HG02571 (cell line): ENCODE data around the gene MSI2.

ENCODE experiments used
- ATAC-seq: cut with Tn5 transposase; IDR thresholded peaks from one replicate; pipeline ENCODE4 v1.9.1; 2021; ENCODE audit warnings: mild to moderate bottlenecking, moderate library complexity; ENCODE audit not compliant: unreplicated experiment

Gene MSI2

DNA sequence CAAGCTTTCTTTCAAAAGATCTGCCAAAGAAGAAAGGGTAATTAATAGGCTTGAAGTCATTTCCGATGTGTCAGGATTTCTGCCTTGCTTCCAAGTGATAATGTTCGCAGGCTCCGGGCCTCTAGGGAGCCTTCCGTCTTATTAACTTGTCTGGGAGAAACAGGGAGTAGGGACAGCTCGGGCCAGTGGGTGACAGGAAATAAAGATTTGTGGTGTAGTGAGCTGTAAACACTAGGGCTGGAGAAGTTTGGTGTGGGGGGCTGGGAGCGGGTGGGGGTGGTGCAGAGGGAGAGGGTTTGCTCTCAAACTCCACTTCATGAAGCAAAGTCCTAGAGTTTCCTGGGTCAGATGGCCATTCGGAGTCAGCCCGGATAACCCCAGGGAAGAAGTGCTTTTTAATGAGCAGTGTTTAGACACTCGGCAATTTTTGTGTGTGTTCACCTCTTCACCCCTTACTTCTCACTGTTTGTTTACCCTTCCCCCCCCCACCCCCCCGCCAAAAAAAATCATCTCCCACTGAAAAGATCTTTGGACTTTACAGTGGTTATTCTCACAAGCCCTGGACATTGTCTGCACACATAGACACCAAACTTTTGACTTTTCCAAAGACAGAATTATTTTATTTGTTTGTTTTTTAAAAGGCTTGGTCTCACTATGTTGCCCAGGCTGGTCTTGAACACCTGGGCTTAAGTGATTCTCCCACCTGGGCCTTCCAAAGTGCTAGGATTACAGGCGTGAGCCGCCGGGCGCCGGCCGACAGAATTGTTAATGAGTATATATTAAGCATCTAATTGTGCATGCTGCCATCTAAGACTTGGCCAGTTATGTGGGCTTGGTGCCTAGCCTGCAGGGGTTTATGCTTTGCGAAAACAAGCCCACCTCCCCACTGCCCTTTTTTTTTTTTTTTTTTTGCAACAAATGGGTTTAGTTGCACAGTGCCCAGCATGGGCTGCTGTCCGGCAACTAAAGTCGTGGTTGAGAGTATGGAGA is 292.4 kb downstream of the MSI2 start:
- no peak for ATAC-seq

DNA sequence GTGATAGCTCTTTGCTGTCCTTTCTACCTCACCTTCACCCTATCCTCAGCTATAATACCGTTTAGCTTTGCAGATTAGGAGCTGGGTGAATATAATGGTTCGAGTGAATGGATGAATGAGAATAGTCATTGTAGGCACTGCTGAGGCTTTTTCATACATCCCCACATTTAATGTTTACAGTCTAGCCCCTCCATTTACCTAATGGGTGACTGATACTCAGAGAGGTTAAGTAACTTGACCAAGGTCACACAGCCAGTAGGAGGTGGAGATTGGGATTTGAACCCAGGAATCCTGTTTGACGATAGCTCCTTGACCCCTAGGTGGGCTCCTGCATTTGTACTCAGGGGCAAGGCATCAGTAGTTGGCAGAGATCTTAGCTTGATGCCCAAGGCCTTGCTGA is 293.1 kb downstream of the MSI2 start:
- ATAC-seq = no peak

DNA sequence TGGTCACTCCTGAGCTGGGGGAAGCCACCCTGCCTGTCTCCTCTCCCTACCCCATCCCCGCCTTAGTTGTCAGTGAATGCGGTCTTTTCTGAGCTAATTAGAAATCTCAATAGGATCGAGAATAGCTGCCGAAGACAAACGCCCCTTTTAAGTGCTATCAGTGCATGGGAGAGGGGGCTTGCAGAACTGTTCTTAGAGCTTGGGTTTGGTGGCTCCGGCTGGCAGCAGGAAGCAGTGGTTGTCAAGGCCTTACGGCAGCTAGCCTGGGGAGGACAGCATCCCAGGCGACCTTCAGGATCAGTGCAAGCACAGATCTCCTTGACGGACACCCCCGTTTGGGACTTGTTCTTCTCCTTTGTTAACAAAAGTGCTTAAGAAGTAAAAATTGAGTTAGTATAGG is 293.7 kb downstream of the MSI2 start:
- no peak for ATAC-seq

GRCh38 chr17:57550668-57551315 is 294.5 kb downstream of the MSI2 start:
- ATAC-seq = no peak

GRCh38 chr17:57551321-57552079 is 295.2 kb downstream of the MSI2 start:
- ATAC-seq = no peak

DNA sequence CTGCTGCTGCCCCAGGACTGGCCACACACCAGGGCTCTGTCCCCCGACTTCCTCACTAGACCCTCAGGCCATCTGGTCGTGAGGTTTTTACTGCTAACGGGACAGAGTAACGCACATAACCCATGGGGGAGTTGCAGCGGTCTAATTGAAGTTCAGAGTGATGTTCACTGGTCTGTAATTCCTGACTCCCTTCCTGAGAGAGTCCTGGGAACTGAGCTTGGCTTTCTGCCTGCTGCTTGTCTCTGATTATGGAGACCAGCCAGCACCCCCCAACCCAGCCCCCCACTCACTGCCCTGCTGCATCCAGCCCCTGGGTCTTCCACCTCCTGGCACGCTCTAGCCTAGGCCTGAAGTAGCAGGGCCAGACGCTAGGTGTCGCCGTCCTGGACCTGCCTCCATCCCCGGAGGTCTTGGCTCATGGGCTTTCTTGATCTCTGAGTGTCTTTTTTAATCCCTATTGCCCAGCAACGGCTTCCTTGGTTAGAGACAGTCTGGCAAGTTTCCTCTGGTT is 295.8 kb downstream of the MSI2 start:
- no peak for ATAC-seq

GRCh38 chr17:57553526-57553925 is 297.2 kb downstream of the MSI2 start:
- ATAC-seq = no peak

GRCh38 chr17:57553991-57554825 is 297.9 kb downstream of the MSI2 start:
- no peak for ATAC-seq

DNA sequence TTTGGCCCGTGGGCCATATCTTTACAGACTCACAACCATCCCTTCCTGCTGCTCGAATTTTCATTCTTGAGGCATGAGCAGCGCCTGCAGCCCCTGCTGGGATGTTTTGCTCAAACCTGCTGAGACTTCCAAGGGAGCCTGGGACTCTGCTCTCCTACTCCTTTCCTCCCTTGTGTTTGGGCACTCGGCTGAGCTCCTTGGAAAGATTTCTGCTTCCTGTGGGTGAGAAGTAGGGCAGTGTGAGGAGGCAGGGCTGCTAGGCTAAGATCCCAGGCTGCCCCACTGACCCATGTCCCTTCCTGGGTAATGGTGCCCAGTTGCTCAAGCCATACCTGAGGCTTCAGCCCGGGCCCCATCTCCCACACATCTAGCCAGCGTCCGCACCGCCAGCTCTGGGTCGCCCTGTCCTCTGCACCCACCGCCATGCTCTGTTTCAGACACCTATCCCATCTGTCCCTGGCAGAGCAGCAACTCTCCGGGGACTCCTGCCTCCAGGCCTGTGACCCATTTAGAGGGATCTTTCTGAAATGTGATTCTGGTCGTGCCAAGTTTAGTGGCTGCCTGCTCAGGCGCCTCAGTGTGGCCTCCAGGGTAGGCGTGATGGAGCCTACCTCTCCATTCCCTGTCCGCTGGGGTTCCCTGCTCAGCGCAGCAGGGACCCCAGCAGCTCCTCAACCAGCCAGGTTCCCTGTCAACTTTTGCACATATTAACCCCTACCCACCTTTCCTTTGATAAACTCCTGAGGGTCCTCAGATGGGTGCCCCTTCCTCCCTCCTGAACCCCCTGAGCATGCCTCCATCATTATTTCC is 298.7 kb downstream of the MSI2 start:
- ATAC-seq = no peak

DNA sequence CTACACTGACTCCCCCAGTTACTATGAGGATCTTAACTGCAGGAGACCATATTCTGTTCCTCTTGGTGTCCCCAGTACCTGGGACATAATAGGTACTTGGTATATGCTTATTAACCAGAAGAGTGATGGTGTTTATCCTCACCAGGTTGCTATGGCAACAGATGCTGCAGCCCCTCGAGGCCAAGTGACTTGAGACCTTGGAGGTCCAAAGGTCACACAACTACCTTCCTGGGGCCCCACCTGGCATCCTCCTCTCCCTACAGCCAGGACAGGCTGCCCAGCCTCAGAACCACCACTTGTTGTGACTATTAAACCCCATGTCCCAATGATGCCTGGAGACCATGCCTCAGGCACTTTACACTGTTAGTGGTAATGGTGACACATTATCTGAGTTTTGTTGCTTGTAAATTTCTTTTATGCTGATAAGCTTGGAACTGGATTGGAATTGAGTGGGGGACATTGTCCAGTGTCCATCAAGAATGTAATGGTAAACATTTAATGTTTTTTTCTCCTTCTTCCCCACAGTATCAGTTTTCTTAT is 299.4 kb downstream of the MSI2 start:
- ATAC-seq = no peak

- ATAC-seq = no peak
Measured at GRCh38 chr17:57556320-57556719, 300.0 kb downstream of the MSI2 start.

- no peak for ATAC-seq
Measured at GRCh38 chr17:57556977-57557376, 300.7 kb downstream of the MSI2 start.

DNA sequence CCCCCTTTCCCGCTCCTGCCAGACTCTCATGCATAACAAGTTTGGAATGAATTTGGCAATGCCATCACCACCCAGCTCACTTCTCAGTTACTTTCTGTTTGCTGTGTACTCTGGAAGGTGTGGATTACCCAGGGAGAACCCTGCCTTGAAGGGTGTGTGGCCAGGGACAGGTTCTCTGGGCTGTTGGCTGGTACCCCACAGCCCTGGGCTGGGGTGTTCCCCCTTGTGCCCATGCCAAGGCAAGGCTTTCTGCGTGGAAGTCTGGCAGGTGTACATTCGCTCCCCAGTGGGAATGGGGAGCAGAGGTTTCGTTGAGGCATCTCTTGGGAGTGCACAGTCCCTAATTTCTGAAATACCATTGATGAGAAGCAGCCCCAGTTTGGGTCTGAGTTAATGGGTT is 301.1 kb downstream of the MSI2 start:
- no peak for ATAC-seq

GRCh38 chr17:57557834-57558681 is 301.7 kb downstream of the MSI2 start:
- no peak for ATAC-seq

GRCh38 chr17:57559226-57559625 is 302.9 kb downstream of the MSI2 start:
- no peak for ATAC-seq

DNA sequence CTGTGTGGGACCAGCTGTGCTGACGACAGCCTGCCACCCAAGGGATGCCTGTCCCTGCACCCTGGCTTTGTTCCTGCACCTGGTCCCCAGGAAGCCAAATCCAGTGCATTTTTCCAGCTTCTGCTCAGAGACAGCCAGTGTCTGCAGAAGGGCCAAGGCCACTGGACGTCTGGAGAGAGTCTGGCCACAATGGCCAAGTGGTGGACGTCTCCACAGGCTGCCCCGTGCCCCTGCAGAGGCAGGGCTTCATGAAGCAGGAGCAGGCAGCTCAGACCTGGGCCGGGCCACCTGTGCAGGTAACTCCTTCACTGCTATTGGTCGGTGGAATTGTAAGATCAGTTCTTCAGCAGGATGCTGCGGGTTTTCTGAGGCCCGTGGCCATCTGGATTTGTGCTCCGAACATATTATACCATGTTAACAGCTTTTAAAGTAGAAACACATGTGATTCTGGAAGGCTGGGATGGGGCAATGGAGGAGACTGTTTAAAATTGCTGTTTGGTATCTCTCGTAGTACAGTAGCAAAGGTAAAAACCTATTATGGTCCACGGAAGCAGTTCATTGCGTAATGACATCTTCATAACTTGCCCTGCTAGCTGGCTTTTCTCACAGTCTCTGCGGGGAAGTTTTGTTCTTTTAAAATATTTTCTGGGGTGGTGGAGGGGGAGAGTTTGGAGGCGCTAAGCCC is 303.5 kb downstream of the MSI2 start:
- ATAC-seq = no peak

DNA sequence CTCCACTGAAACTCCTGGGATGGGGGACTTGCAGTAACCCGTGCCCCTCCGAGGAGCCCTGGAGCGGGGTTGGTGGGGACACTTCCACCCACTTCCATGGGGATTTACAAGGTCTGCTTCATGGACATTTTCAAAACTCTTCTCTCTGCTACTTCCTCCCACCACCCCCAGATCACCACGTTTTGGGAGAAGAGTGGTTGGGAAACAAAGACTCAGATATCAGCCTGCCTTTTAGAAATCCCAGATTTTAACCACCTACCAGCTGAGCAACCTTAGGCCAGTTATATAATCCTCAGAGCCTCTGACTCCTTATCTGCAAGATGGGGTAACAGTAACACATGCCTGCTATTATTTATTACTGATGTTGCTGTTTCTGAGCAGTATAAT is 304.0 kb downstream of the MSI2 start:
- no peak for ATAC-seq
